H1 (cell line): ENCODE data around the gene VEGFD. TPM values are rescaled to one million over a fixed set of nuclear protein-coding genes. Genes with fewer than 3 reads are reported as not detected.

ENCODE experiments used
- CTCF ChIA-PET: fragments of 300-600 bp; sonication (Branson Sonifier 250); formaldehyde crosslinking; loops from one replicate; lab custom pipeline; 2021; ENCODE audit not compliant: partially characterized antibody; lab: Charles Lee
- POLR2A ChIA-PET: fragments of 300-600 bp; sonication (Branson Sonifier 250); formaldehyde crosslinking; loops from one replicate; lab custom pipeline; 2021; ENCODE audit warnings: inconsistent platforms; ENCODE audit not compliant: partially characterized antibody; lab: Charles Lee
- DNase-seq, 2 experiments: peaks; one replicate each; pipeline versions ENCODE4 v3.0.0 to v3.0.0-alpha.2; 2010 to 2022; ENCODE audit warnings: low spot score in 2 of 2, low read depth in 1 of 2, mixed read lengths in 1 of 2
- FAIRE-seq: peaks from 2 replicates; lab custom pipeline; 2011; peaks lifted over from hg19 to GRCh38; lab: Jason Lieb, UNC
- H2AFZ ChIP-seq: 2 replicates; pipeline ENCODE4 v1.8.1; 2012; ENCODE audit warnings: low read length, inconsistent platforms
- H2AK5ac ChIP-seq: 2 replicates; pipeline ENCODE4 v1.6.1; 2013; ENCODE audit warnings: low read depth, low read length
- H2BK120ac ChIP-seq: replicated peaks from 2 replicates; pipeline ENCODE3; 2013; ENCODE audit warnings: low read depth, low read length, inconsistent platforms
- H2BK12ac ChIP-seq: 2 replicates; pipeline ENCODE4 v1.6.1; 2013; ENCODE audit warnings: low read depth, low read length
- H2BK15ac ChIP-seq: 2 replicates; pipeline ENCODE4 v1.6.1; 2013; ENCODE audit warnings: low read length
- H2BK20ac ChIP-seq: 2 replicates; pipeline ENCODE4 v1.6.1; 2013; ENCODE audit warnings: low read length
- H2BK5ac ChIP-seq: 2 replicates; pipeline ENCODE4 v1.6.1; 2013; ENCODE audit warnings: low read depth, low read length
- H3K14ac ChIP-seq: 2 replicates; pipeline ENCODE4 v1.6.1; 2013; ENCODE audit warnings: inconsistent platforms; ENCODE audit not compliant: insufficient read length
- H3K18ac ChIP-seq: 2 replicates; pipeline ENCODE4 v1.6.1; 2013; ENCODE audit warnings: low read length; ENCODE audit errors: extremely low read depth
- H3K23ac ChIP-seq: 2 replicates; pipeline ENCODE4 v1.6.1; 2013; ENCODE audit warnings: inconsistent platforms; ENCODE audit not compliant: insufficient read length
- H3K23me2 ChIP-seq: 2 replicates; pipeline ENCODE4 v1.6.1; 2013; ENCODE audit warnings: low read depth, low read length
- H3K27ac ChIP-seq: 2 replicates; pipeline ENCODE4 v1.6.1; 2011; ENCODE audit warnings: low read depth, low read length, inconsistent platforms
- H3K27me3 ChIP-seq, 4 experiments: replicated peaks in 1 of 4; 1 replicate in 1 of 4; 2 replicates in 3 of 4; pipeline versions ENCODE4 v1.6.1 to v1.8.1; 2011 to 2013; ENCODE audit warnings: low read length in 3 of 4, mild to moderate bottlenecking in 3 of 4, inconsistent platforms in 2 of 4, mixed read lengths in 2 of 4, moderate library complexity in 1 of 4; ENCODE audit not compliant: control insufficient read depth in 3 of 4, insufficient read depth in 3 of 4; ENCODE audit errors: extremely low read depth in 1 of 4
- H3K36me3 ChIP-seq, 4 experiments: 2 replicates each; pipeline versions ENCODE4 v1.6.1 to v1.8.1; 2011 to 2013; ENCODE audit warnings: mild to moderate bottlenecking in 4 of 4, low read length in 3 of 4, moderate library complexity in 2 of 4, control low read depth in 1 of 4, inconsistent platforms in 1 of 4; ENCODE audit not compliant: insufficient read depth in 4 of 4, control insufficient read depth in 2 of 4
- H3K4ac ChIP-seq: replicated peaks from 2 replicates; pipeline ENCODE3; 2013; ENCODE audit warnings: low read length, low read depth, mixed read lengths, inconsistent platforms; ENCODE audit not compliant: insufficient read length
- H3K4me1 ChIP-seq, 4 experiments: replicated peaks in 1 of 4; 1 replicate in 1 of 4; 2 replicates in 3 of 4; pipeline versions ENCODE4 v1.6.1 to v1.8.1; 2011 to 2013; ENCODE audit warnings: low read length in 3 of 4, inconsistent platforms in 2 of 4, mixed read lengths in 1 of 4; ENCODE audit not compliant: insufficient read depth in 4 of 4, control insufficient read depth in 3 of 4
- H3K4me2 ChIP-seq, 2 experiments: 2 replicates each; pipeline versions ENCODE4 v1.6.1 to v1.8.1; 2011 to 2013; ENCODE audit warnings: low read depth in 2 of 2, low read length in 2 of 2, control low read depth in 1 of 2, inconsistent platforms in 1 of 2, mild to moderate bottlenecking in 1 of 2; ENCODE audit not compliant: insufficient read depth in 1 of 2
- H3K4me3 ChIP-seq, 4 experiments: fragments of 200-600, 300-600 bp in 1 of 4; sonication (generic), shearing (Covaris generic), sonication (Bioruptor Twin) in 1 of 4; 2 replicates each; pipeline versions ENCODE4 v1.5.1 to v1.8.1; 2011 to 2016; ENCODE audit warnings: low read length in 4 of 4, low read depth in 3 of 4, control low read depth in 2 of 4, inconsistent platforms in 2 of 4, mild to moderate bottlenecking in 2 of 4, mixed read lengths in 1 of 4, moderate library complexity in 1 of 4; ENCODE audit not compliant: insufficient read depth in 2 of 4; ENCODE audit errors: extremely low read depth in 1 of 4
- H3K56ac ChIP-seq: replicated peaks from 2 replicates; pipeline ENCODE3; 2013; ENCODE audit warnings: low read depth, mild to moderate bottlenecking, mixed read lengths, low read length, inconsistent platforms; ENCODE audit not compliant: insufficient read length
- H3K79me1 ChIP-seq: 2 replicates; pipeline ENCODE4 v1.6.1; 2013; ENCODE audit warnings: low read depth, low read length, control low read depth
- H3K79me2 ChIP-seq, 2 experiments: 2 replicates each; pipeline versions ENCODE4 v1.6.1 to v1.8.1; 2012 to 2013; ENCODE audit warnings: low read length in 2 of 2, mild to moderate bottlenecking in 2 of 2, inconsistent platforms in 1 of 2; ENCODE audit not compliant: insufficient read depth in 2 of 2, control insufficient read depth in 1 of 2
- H3K9ac ChIP-seq, 4 experiments: replicated peaks in 1 of 4; 1 replicate in 1 of 4; 2 replicates in 3 of 4; pipeline versions ENCODE4 v1.6.1 to v1.8.1; 2011 to 2013; ENCODE audit warnings: low read depth in 3 of 4, low read length in 3 of 4, control low read depth in 2 of 4, mild to moderate bottlenecking in 2 of 4, moderate library complexity in 2 of 4, inconsistent platforms in 1 of 4; ENCODE audit errors: extremely low read depth in 1 of 4
- H3K9me3 ChIP-seq, 2 experiments: 2 replicates each; pipeline versions ENCODE4 v1.6.1 to v1.8.1; 2012 to 2013; ENCODE audit warnings: mild to moderate bottlenecking in 2 of 2, moderate library complexity in 2 of 2, control low read depth in 1 of 2, inconsistent platforms in 1 of 2, low read depth in 1 of 2, low read length in 1 of 2, mixed read lengths in 1 of 2; ENCODE audit not compliant: insufficient read depth in 2 of 2
- H4K20me1 ChIP-seq, 2 experiments: replicated peaks in 1 of 2; 2 replicates each; pipeline versions ENCODE3 to v1.8.1; 2011 to 2013; ENCODE audit warnings: inconsistent platforms in 2 of 2, low read length in 2 of 2, mild to moderate bottlenecking in 1 of 2; ENCODE audit not compliant: insufficient read depth in 2 of 2, control insufficient read depth in 1 of 2
- H4K5ac ChIP-seq: 2 replicates; pipeline ENCODE4 v1.6.1; 2013; ENCODE audit warnings: low read length, low read depth, mixed read lengths, inconsistent platforms; ENCODE audit not compliant: insufficient read length
- H4K8ac ChIP-seq: 2 replicates; pipeline ENCODE4 v1.8.0; 2013; ENCODE audit warnings: mild to moderate bottlenecking, moderate library complexity, low read length, inconsistent platforms; ENCODE audit not compliant: insufficient read depth; ENCODE audit errors: extremely low read depth
- H4K91ac ChIP-seq: replicated peaks from 2 replicates; pipeline ENCODE3; 2013; ENCODE audit warnings: low read length, mixed read lengths, inconsistent platforms; ENCODE audit not compliant: insufficient read length
- CBX8 ChIP-seq: fragments of 300-800, 300-1000 bp; sonication (generic); IDR thresholded peaks from 2 replicates; pipeline ENCODE4 v1.7.1; 2016; ENCODE audit warnings: low read depth, low read length, borderline replicate concordance
- JUN ChIP-seq: IDR thresholded peaks from 2 replicates; pipeline ENCODE4 v1.6.1; 2011; ENCODE audit warnings: low read depth, mild to moderate bottlenecking, improper control_type of control experiment, low read length
- KDM5A ChIP-seq: fragments of 200-600 bp; IDR thresholded peaks from 2 replicates; pipeline ENCODE4 v1.7.1; 2012; ENCODE audit warnings: mild to moderate bottlenecking, low read length, inconsistent platforms, mixed read lengths
- MAFK ChIP-seq: IDR thresholded peaks from 2 replicates; pipeline ENCODE4 v1.6.1; 2012; ENCODE audit warnings: low read depth, mild to moderate bottlenecking, improper control_type of control experiment, low read length
- WGBS, 2 experiments: shearing (Covaris generic) in 1 of 2; methylation state at CpG; one replicate each; pipeline versions ENCODE4 v1.1.6 to v1.1.7; 2013 to 2015; ENCODE audit warnings: low lambda C conversion rate in 2 of 2, mixed read lengths in 2 of 2, inconsistent platforms in 1 of 2, low coverage in 1 of 2, missing lambda C conversion rate in 1 of 2; ENCODE audit not compliant: insufficient replicate concordance in 2 of 2, insufficient coverage in 1 of 2, insufficient read length in 1 of 2; ENCODE audit errors: extremely low coverage in 1 of 2, missing lambda C conversion rate in 1 of 2; 5-methylcytosine and 5-hydroxymethylcytosine counted together
- polyA plus RNA-seq, 7 experiments: library from polyadenylated mRNA; depleted of rRNA in 3 of 7; stranded (reverse) in 5 of 7; unstranded in 2 of 7; fragments of >200 nt in 5 of 7; fragments of 200-250 nt in 2 of 7; gene quantifications; 1 replicate in 5 of 7; 2 replicates in 1 of 7; 4 replicates in 1 of 7; pipeline versions ENCODE4 v1.2.1 to v1.2.3, GENCODE V29; 2011 to 2013; ENCODE audit warnings: missing spikeins in 2 of 7, mixed read lengths in 2 of 7
- total RNA-seq: library from RNA; stranded (reverse); fragmentation: NEBNext Ultra II Directional; extraction: Animal tissue kit (Norgen Biotek cat#: 25700); gene quantifications from 2 replicates; pipeline ENCODE4 v1.2.1, GENCODE V29; 2021

The VEGFD gene
- total and polyA plus RNA-seq, 2 of the 8 experiments (the other 6 are each of a cell fraction or from before 2014, with no cell fraction given), result 0.06 TPM; not detected in 1

- ChIA-PET CTCF (no interaction called here), POLR2A (no interaction called here)
- no peak overlapping the region for H3K9ac ChIP-seq
- H4K5ac ChIP-seq, result no peak overlapping the region
- H2AK5ac ChIP-seq, result no peak overlapping the region
- H4K8ac ChIP-seq, result no peak overlapping the region
- no peak overlapping the region for H2BK12ac ChIP-seq
- no peak for TF ChIP-seq JUN
- no peak for TF ChIP-seq KDM5A
- TF ChIP-seq CBX8, result no peak
- TF ChIP-seq MAFK, result no peak
- H3K4me2 ChIP-seq, result no peak overlapping the region
- no peak overlapping the region for H4K91ac ChIP-seq
- H3K36me3 ChIP-seq, result no peaks in the 10 kb centered on the region
- no peak overlapping the region for H3K18ac ChIP-seq
- H3K56ac ChIP-seq, result no peak overlapping the region
- H3K79me1 ChIP-seq, result no peaks in the 10 kb centered on the region
- FAIRE-seq (no peak), DNase-seq (no peak)
- no peaks in the 10 kb centered on the region for H3K79me2 ChIP-seq
- no peaks in the 10 kb centered on the region for H3K9me3 ChIP-seq
- no peak overlapping the region for H3K23ac ChIP-seq
- no peaks in the 10 kb centered on the region for H3K4me1 ChIP-seq
- H3K27me3 ChIP-seq, result no peaks in the 10 kb centered on the region
- H2BK5ac ChIP-seq, result no peak overlapping the region
- H2BK120ac ChIP-seq, result no peak overlapping the region
- no peaks in the 10 kb centered on the region for H3K23me2 ChIP-seq
- H3K27ac ChIP-seq, result no peak overlapping the region
- no peak overlapping the region for H2BK15ac ChIP-seq
- H3K4ac ChIP-seq, result no peak overlapping the region
- H3K4me3 ChIP-seq, result no peak overlapping the region
- WGBS, 2 experiments, result 87% methylated on average over 1 of the region's 1 CpG; no CpG with 5 or more reads in 1 of the 2 experiments
- H4K20me1 ChIP-seq, result no peaks in the 10 kb centered on the region
- no peak overlapping the region for H2BK20ac ChIP-seq
- H3K14ac ChIP-seq, result no peak overlapping the region
- no peak overlapping the region for H2AFZ ChIP-seq
Measured at GRCh38 chrX:15425024-15425423, 40.8 kb upstream of the VEGFD start.
